OCI-LY1 (cell line): Measurements from ENCODE around the gene POU1F1.

Source experiments
- H2AFZ ChIP-seq: fragments of 200-600 bp; sonication (generic), shearing (Covaris generic); 2 replicates; pipeline ENCODE4 v1.6.0; 2014; ENCODE audit warnings: antibody characterized with exemption, mild to moderate bottlenecking, low read length
- H3F3A ChIP-seq: fragments of 200-600 bp; sonication (generic), shearing (Covaris generic); 2 replicates; pipeline ENCODE4 v1.6.0; 2014; ENCODE audit warnings: mild to moderate bottlenecking, antibody characterized with exemption, low read length, moderate library complexity; ENCODE audit not compliant: insufficient read depth
- H3K27ac ChIP-seq: fragments of 200-600 bp; sonication (generic); 2 replicates; pipeline ENCODE4 v1.5.1; 2014; ENCODE audit warnings: low read length, mixed run types, mild to moderate bottlenecking, low read depth; ENCODE audit not compliant: poor library complexity, severe bottlenecking
- H3K27me3 ChIP-seq: fragments of 200-600 bp; sonication (generic); 2 replicates; pipeline ENCODE4 v1.6.0; 2014; ENCODE audit warnings: antibody characterized with exemption, mild to moderate bottlenecking, low read length, moderate library complexity; ENCODE audit not compliant: insufficient read depth
- H3K36me3 ChIP-seq: fragments of 200-600 bp; sonication (generic); 2 replicates; pipeline ENCODE4 v1.6.1; 2014; ENCODE audit warnings: mild to moderate bottlenecking, antibody characterized with exemption, low read length, moderate library complexity, mixed read lengths; ENCODE audit not compliant: insufficient read depth
- H3K4me1 ChIP-seq: fragments of 200-600 bp; sonication (generic); 2 replicates; pipeline ENCODE4 v1.5.1; 2014; ENCODE audit warnings: mild to moderate bottlenecking, low read length, moderate library complexity; ENCODE audit not compliant: insufficient read depth, severe bottlenecking
- H3K4me2 ChIP-seq: fragments of 200-600 bp; sonication (generic), shearing (Covaris generic); 2 replicates; pipeline ENCODE4 v1.6.1; 2014; ENCODE audit warnings: low read length
- H3K4me3 ChIP-seq: fragments of 200-600 bp; sonication (generic); 2 replicates; pipeline ENCODE4 v1.5.1; 2014; ENCODE audit warnings: low read length, low read depth, mild to moderate bottlenecking, mixed read lengths; ENCODE audit not compliant: poor library complexity, severe bottlenecking
- H3K79me2 ChIP-seq: fragments of 200-600 bp; shearing (Covaris generic); 2 replicates; pipeline ENCODE4 v1.6.1; 2016; ENCODE audit warnings: mixed run types, low read length, mixed read lengths; ENCODE audit not compliant: insufficient read depth
- H3K9ac ChIP-seq: fragments of 200-600 bp; sonication (generic), shearing (Covaris generic); 2 replicates; pipeline ENCODE4 v1.6.1; 2014; ENCODE audit warnings: mild to moderate bottlenecking, low read length, mixed read lengths
- H3K9me2 ChIP-seq: fragments of 200-600 bp; sonication (generic), shearing (Covaris generic); 2 replicates; pipeline ENCODE4 v1.6.1; 2014; ENCODE audit warnings: low read depth, mild to moderate bottlenecking, low read length, mixed read lengths
- H3K9me3 ChIP-seq: fragments of 200-600 bp; shearing (Covaris generic); 2 replicates; pipeline ENCODE4 v1.6.1; 2014; ENCODE audit warnings: low read length, mixed read lengths
- H4K20me1 ChIP-seq: fragments of 200-600 bp; sonication (generic), shearing (Covaris generic); 2 replicates; pipeline ENCODE4 v1.6.0; 2016; ENCODE audit warnings: mild to moderate bottlenecking, low read length; ENCODE audit not compliant: insufficient read depth
- EZH2 ChIP-seq: fragments of 200-600 bp; sonication (generic), shearing (Covaris generic); IDR thresholded peaks from 2 replicates; pipeline ENCODE4 v1.8.0; 2017; ENCODE audit warnings: borderline replicate concordance, mixed run types, mild to moderate bottlenecking, antibody characterized with exemption, low read length, moderate library complexity, mixed read lengths
- TF ChIP-seq, protein P1 (sequence below): fragments of 200-600 bp; sonication (generic), shearing (Covaris generic); IDR thresholded peaks from 2 replicates; pipeline ENCODE4 v1.5.1; 2017; ENCODE audit warnings: mild to moderate bottlenecking, antibody characterized with exemption, low read length, moderate library complexity, mixed read lengths

Gene POU1F1

DNA sequence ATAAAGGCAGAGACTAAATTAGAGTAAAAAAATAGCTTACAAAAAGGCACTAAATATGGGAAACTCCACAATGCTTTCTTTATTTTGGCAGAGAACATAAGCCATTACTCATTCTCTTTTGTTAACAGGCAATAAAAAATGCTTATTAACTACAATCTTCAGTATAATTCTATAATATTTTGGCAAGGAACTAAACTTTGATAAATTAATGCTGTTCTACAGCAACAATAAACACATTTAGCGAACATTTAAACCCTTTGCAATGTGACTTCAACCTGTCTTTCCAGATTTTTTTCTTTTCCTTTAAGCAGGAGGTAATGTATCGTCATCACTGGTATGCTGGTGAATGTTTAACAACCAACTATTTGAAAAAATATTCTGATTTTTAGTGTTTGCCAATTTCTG is 42.2 kb upstream of the POU1F1 start:
- Histone ChIP-seq H3K4me1 (no peaks in the 10 kb centered on the region), H3K9ac (no peak overlapping the region), H3K4me2 (no peak overlapping the region), H3K9me2 (no peaks in the 10 kb centered on the region), H3K79me2 (no peaks in the 10 kb centered on the region), H2AFZ (no peak overlapping the region), H3K36me3 (no peaks in the 10 kb centered on the region), H3K4me3 (no peak overlapping the region), H3K9me3 (no peaks in the 10 kb centered on the region), H3K27me3 (no peaks in the 10 kb centered on the region), H3K27ac (no peak overlapping the region), H3F3A (no peaks in the 10 kb centered on the region), H4K20me1 (no peaks in the 10 kb centered on the region)
- TF ChIP-seq, protein P1, sequence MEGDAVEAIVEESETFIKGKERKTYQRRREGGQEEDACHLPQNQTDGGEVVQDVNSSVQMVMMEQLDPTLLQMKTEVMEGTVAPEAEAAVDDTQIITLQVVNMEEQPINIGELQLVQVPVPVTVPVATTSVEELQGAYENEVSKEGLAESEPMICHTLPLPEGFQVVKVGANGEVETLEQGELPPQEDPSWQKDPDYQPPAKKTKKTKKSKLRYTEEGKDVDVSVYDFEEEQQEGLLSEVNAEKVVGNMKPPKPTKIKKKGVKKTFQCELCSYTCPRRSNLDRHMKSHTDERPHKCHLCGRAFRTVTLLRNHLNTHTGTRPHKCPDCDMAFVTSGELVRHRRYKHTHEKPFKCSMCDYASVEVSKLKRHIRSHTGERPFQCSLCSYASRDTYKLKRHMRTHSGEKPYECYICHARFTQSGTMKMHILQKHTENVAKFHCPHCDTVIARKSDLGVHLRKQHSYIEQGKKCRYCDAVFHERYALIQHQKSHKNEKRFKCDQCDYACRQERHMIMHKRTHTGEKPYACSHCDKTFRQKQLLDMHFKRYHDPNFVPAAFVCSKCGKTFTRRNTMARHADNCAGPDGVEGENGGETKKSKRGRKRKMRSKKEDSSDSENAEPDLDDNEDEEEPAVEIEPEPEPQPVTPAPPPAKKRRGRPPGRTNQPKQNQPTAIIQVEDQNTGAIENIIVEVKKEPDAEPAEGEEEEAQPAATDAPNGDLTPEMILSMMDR, result no peak
- TF ChIP-seq EZH2, result no peak

DNA sequence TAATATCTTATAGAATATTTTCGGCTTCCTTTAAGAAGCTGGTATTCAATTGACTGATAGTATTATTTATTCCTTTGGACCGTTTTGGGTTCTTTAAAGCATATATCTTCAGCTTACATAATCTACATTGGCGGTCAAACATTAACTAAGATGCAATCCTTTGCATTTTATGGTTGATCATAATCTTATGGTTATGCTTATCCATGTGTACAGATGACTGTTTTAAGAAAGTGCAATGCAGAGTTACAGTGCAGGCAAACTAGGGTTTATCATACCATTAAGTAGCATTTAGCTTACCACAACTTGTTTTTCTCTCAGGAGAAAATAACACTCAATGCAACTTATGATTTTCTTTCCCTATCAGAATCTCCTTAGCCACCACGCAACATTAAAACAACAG is 41.4 kb upstream of the POU1F1 start:
- Histone ChIP-seq H2AFZ (no peak overlapping the region), H3K36me3 (no peaks in the 10 kb centered on the region), H3K9ac (no peak overlapping the region), H3K4me2 (no peak overlapping the region), H3K79me2 (no peaks in the 10 kb centered on the region), H3K4me1 (no peaks in the 10 kb centered on the region), H3F3A (no peaks in the 10 kb centered on the region), H3K4me3 (no peak overlapping the region), H3K9me3 (no peaks in the 10 kb centered on the region), H3K27ac (no peak overlapping the region), H3K27me3 (no peaks in the 10 kb centered on the region), H3K9me2 (no peaks in the 10 kb centered on the region), H4K20me1 (no peaks in the 10 kb centered on the region)
- TF ChIP-seq, protein P1, result no peak
- TF ChIP-seq EZH2, result no peak

DNA sequence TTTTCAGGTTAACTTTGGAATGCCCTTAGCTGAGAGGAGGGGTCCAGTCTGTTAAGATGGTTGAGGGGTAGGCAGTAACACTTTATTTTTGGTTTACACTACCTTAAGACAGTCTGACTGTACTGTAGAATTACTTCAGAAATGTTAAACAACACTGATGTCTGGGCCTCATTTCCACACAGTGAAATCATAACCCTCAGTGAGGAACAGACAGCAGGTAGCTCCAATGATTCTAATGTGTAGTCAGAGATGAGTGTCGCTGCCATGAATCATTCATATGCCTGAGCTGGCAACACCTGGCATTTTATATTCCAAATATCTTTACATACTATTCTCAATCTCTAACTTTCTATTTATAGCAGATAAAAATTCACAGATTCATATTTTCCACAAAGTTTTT is 37.3 kb upstream of the POU1F1 start:
- Histone ChIP-seq H3K9me3 (no peaks in the 10 kb centered on the region), H2AFZ (no peak overlapping the region), H3K27ac (no peak overlapping the region), H3K36me3 (no peaks in the 10 kb centered on the region), H4K20me1 (no peaks in the 10 kb centered on the region), H3K9ac (no peak overlapping the region), H3K4me3 (no peak overlapping the region), H3K4me2 (no peak overlapping the region), H3K79me2 (no peaks in the 10 kb centered on the region), H3K9me2 (no peaks in the 10 kb centered on the region), H3K27me3 (no peaks in the 10 kb centered on the region), H3F3A (no peaks in the 10 kb centered on the region), H3K4me1 (no peaks in the 10 kb centered on the region)
- no peak for TF ChIP-seq EZH2
- TF ChIP-seq, protein P1, result no peak
